Dermis microvascular lymphatic vessel endothelial cell (primary cell): ENCODE results near the gene ABHD17C. TPM values are rescaled to one million over a fixed set of nuclear protein-coding genes. Genes with fewer than 3 reads are reported as not detected.
A peak's percentile ranks its signal among the peaks of the same experiment; 100 is the strongest.

Experiments used
- DNase-seq, 2 donors: peaks; one replicate each; pipeline versions ENCODE4 v3.0.0 to v3.0.0-alpha.2; 2010; ENCODE audit warnings: low read depth in 2 of 2
- total RNA-seq: library from RNA; depleted of rRNA; stranded (reverse); fragments of >200 nt; gene quantifications from 2 replicates; pipeline ENCODE4 v1.2.1, GENCODE V29; 2014

The ABHD17C gene
- total RNA-seq, 1 donor from 2014 or later = 4.9 TPM

- no peak for DNase-seq
Observed at GRCh38 chr15:80727596-80727995, 32.5 kb downstream of the ABHD17C start.

- no peak for DNase-seq
Observed at GRCh38 chr15:80730387-80730786, 35.3 kb downstream of the ABHD17C start.

GRCh38 chr15:80730926-80731325 lies 35.8 kb downstream of the ABHD17C start:
- no peak for DNase-seq

- no peak for DNase-seq
Observed at GRCh38 chr15:80732167-80732566, 37.1 kb downstream of the ABHD17C start.

GRCh38 chr15:80732818-80733217 lies 37.7 kb downstream of the ABHD17C start:
- no peak for DNase-seq

- DNase-seq = no peak
Observed at GRCh38 chr15:80733460-80733859, 38.4 kb downstream of the ABHD17C start.

- DNase-seq = no peak
Observed at GRCh38 chr15:80735344-80735743, 40.2 kb downstream of the ABHD17C start.

- DNase-seq = peak in 1 of 2 donors; percentile 25
Observed at GRCh38 chr15:80736560-80736959, 41.5 kb downstream of the ABHD17C start.

GRCh38 chr15:80739919-80740318 lies 44.8 kb downstream of the ABHD17C start:
- no peak for DNase-seq

GRCh38 chr15:80742081-80742480 lies 47.0 kb downstream of the ABHD17C start:
- no peak for DNase-seq

GRCh38 chr15:80743189-80743833 lies 48.2 kb downstream of the ABHD17C start:
- no peak for DNase-seq

GRCh38 chr15:80744415-80744814 lies 49.3 kb downstream of the ABHD17C start:
- no peak for DNase-seq

GRCh38 chr15:80744826-80745225 lies 49.7 kb downstream of the ABHD17C start:
- DNase-seq = no peak

- no peak for DNase-seq
Observed at GRCh38 chr15:80745888-80746287, 50.8 kb downstream of the ABHD17C start.

GRCh38 chr15:80747317-80748053 lies 52.4 kb downstream of the ABHD17C start:
- DNase-seq = peak; percentile 18 to 35

- no peak for DNase-seq
Observed at GRCh38 chr15:80749589-80749988, 54.5 kb downstream of the ABHD17C start.

- no peak for DNase-seq
Observed at GRCh38 chr15:80750575-80750974, 55.5 kb downstream of the ABHD17C start.

- no peak for DNase-seq
Observed at GRCh38 chr15:80752204-80752603, 57.1 kb downstream of the ABHD17C start.

- peak; percentile 40 to 50 for DNase-seq
Observed at GRCh38 chr15:80753161-80753560, 58.1 kb downstream of the ABHD17C start.

GRCh38 chr15:80754014-80754413 lies 58.9 kb downstream of the ABHD17C start:
- no peak for DNase-seq

GRCh38 chr15:80755885-80756284 lies 60.8 kb downstream of the ABHD17C start:
- no peak for DNase-seq

- DNase-seq = no peak
Observed at GRCh38 chr15:80758130-80758745, 63.1 kb downstream of the ABHD17C start.

GRCh38 chr15:80760960-80761359 lies 65.8 kb downstream of the ABHD17C start:
- DNase-seq = no peak
